B cell (primary cell): Measurements from ENCODE around the gene DOK7. TPM values are rescaled to one million over a fixed set of nuclear protein-coding genes. Genes with fewer than 3 reads are reported as not detected.
A peak's percentile ranks its signal among the peaks of the same experiment; 100 is the strongest.

Experiments used
- ATAC-seq: fragments of 200-7000 bp; cut with Tn5 transposase; one replicate; pipeline ENCODE4 v1.10.0; 2021; ENCODE audit warnings: low read depth, mild to moderate bottlenecking, moderate number of reproducible peaks, moderate library complexity
- CTCF ChIA-PET: fragments of 350-600 bp; sonication (Branson Sonifier 250); formaldehyde crosslinking; loops from one replicate; lab custom pipeline; 2021; ENCODE audit warnings: antibody characterized with exemption, inconsistent platforms; lab: Charles Lee
- POLR2A ChIA-PET: fragments of 350-600 bp; sonication (Branson Sonifier 250); formaldehyde crosslinking; loops from one replicate; lab custom pipeline; 2021; ENCODE audit warnings: antibody characterized with exemption; lab: Charles Lee
- DNase-seq: peaks from one replicate; pipeline ENCODE4 v3.0.0; 2013
- H2AFZ ChIP-seq: 2 replicates; pipeline ENCODE4 v1.6.1; 2012; ENCODE audit warnings: mild to moderate bottlenecking, low read depth, low read length; ENCODE audit not compliant: insufficient read depth, poor library complexity, severe bottlenecking
- H3K27ac ChIP-seq, 2 donors: 1 replicate in 1 of 2; 2 replicates in 1 of 2; pipeline ENCODE4 v1.5.1; 2012 to 2013; ENCODE audit warnings: low read length in 2 of 2, mild to moderate bottlenecking in 2 of 2, moderate library complexity in 1 of 2
- H3K27me3 ChIP-seq, 4 experiments: fragments of 200-600 bp in 1 of 4; sonication (generic) in 1 of 4; replicated peaks in 1 of 4; 1 replicate in 2 of 4; 2 replicates in 2 of 4; pipeline versions ENCODE4 v1.6.1 to v1.7.0; 2013 to 2016; ENCODE audit warnings: low read length in 3 of 4, mild to moderate bottlenecking in 2 of 4, mixed read lengths in 1 of 4, moderate library complexity in 1 of 4; ENCODE audit not compliant: insufficient read depth in 4 of 4, control insufficient read depth in 3 of 4; ENCODE audit errors: control extremely low read depth in 1 of 4
- H3K36me3 ChIP-seq, 2 experiments: replicated peaks in 1 of 2; 1 replicate in 1 of 2; 2 replicates in 1 of 2; pipeline versions ENCODE4 v1.6.1 to v1.7.1; 2013; ENCODE audit warnings: low read length in 1 of 2; ENCODE audit not compliant: insufficient read depth in 2 of 2, control insufficient read depth in 1 of 2; ENCODE audit errors: control extremely low read depth in 1 of 2, extremely low read depth in 1 of 2
- H3K4me1 ChIP-seq, 2 donors: fragments of 200-600 bp in 1 of 2; sonication (generic) in 1 of 2; 1 replicate in 1 of 2; 2 replicates in 1 of 2; pipeline versions ENCODE4 v1.5.1 to v1.6.1; 2013 to 2017; ENCODE audit warnings: low read length in 2 of 2; ENCODE audit not compliant: control insufficient read depth in 2 of 2, insufficient read depth in 2 of 2
- H3K4me2 ChIP-seq: replicated peaks from 2 replicates; pipeline ENCODE3; 2012; ENCODE audit warnings: mild to moderate bottlenecking, low read depth, low read length; ENCODE audit not compliant: poor library complexity, severe bottlenecking
- H3K4me3 ChIP-seq, 5 experiments: fragments of 200-600 bp in 1 of 5; sonication (generic) in 1 of 5; 1 replicate in 3 of 5; 2 replicates in 2 of 5; pipeline versions ENCODE4 v1.5.1 to v1.7.0; 2011 to 2016; ENCODE audit warnings: low read length in 4 of 5, mild to moderate bottlenecking in 4 of 5, low read depth in 2 of 5, control low read depth in 1 of 5, moderate library complexity in 1 of 5; ENCODE audit not compliant: insufficient read depth in 1 of 5; ENCODE audit errors: control extremely low read depth in 1 of 5, extremely low read depth in 1 of 5
- H3K79me2 ChIP-seq: fragments of 200-600 bp; sonication (generic); one replicate; pipeline ENCODE4 v1.6.0; 2016; ENCODE audit warnings: low read length; ENCODE audit not compliant: control insufficient read depth, insufficient read depth
- H3K9ac ChIP-seq: fragments of 200-600 bp; sonication (generic); 2 replicates; pipeline ENCODE4 v1.6.1; 2017; ENCODE audit warnings: mild to moderate bottlenecking, low read length, moderate library complexity
- H3K9me3 ChIP-seq, 3 donors: one replicate each; pipeline versions ENCODE4 v1.6.1 to v1.7.1; 2013; ENCODE audit warnings: low read length in 2 of 3; ENCODE audit not compliant: control insufficient read depth in 2 of 3, insufficient read depth in 1 of 3; ENCODE audit errors: control extremely low read depth in 1 of 3
- H4K20me1 ChIP-seq: 2 replicates; pipeline ENCODE4 v1.6.0; 2012; ENCODE audit warnings: mild to moderate bottlenecking, low read length; ENCODE audit not compliant: insufficient read depth, control insufficient read depth, poor library complexity, severe bottlenecking
- H3K27ac Mint-ChIP-seq: one replicate; pipeline ENCODE4 v1.8.0; 2021; ENCODE audit warnings: mixed read lengths
- H3K27me3 Mint-ChIP-seq: one replicate; pipeline ENCODE4 v1.8.0; 2021; ENCODE audit warnings: mixed read lengths
- H3K4me1 Mint-ChIP-seq: one replicate; pipeline ENCODE4 v1.8.0; 2021; ENCODE audit warnings: mixed read lengths
- H3K4me3 Mint-ChIP-seq: one replicate; pipeline ENCODE4 v1.8.0; 2021; ENCODE audit warnings: mixed read lengths
- H3K9me3 Mint-ChIP-seq: one replicate; pipeline ENCODE4 v1.8.0; 2022; ENCODE audit warnings: mixed read lengths; ENCODE audit not compliant: insufficient read depth
- CTCF ChIP-seq: fragments of 200-600 bp; IDR thresholded peaks from one replicate; pipeline ENCODE4 v1.8.0; 2022; ENCODE audit warnings: antibody characterized with exemption, mild to moderate bottlenecking
- EZH2 ChIP-seq: IDR thresholded peaks from 2 replicates; pipeline ENCODE4 v1.6.1; 2012; ENCODE audit warnings: borderline replicate concordance, low read depth, mild to moderate bottlenecking, moderate library complexity, low read length; ENCODE audit not compliant: insufficient read depth, poor library complexity, severe bottlenecking
- WGBS: methylation state at CpG from one replicate; pipeline ENCODE4 v1.1.5; 2013; ENCODE audit warnings: missing lambda C conversion rate; ENCODE audit not compliant: insufficient coverage; 5-methylcytosine and 5-hydroxymethylcytosine counted together
- intact Hi-C: fragments of 100-400 bp; cut with micrococcal nuclease; formaldehyde crosslinking; loops from one replicate; pipeline ENCODE4 v1.10.0; 2022
- polyA plus RNA-seq: library from polyadenylated mRNA; depleted of rRNA; stranded (reverse); fragments of >200 nt; gene quantifications from 2 replicates; pipeline ENCODE4 v1.2.3, GENCODE V29; 2012
- total RNA-seq, 2 donors: library from RNA; stranded (reverse); fragments of 120-200 nt in 1 of 2; gene quantifications; 1 replicate in 1 of 2; 2 replicates in 1 of 2; pipeline versions ENCODE4 v1.2.3 to v1.2.4, GENCODE V29; 2013 to 2022

Gene DOK7
- total and polyA plus RNA-seq, 2 donors (not counting 1 experiment from before 2014, with no cell fraction given), result 24.1 to 24.8 TPM

- intact Hi-C loops, result no loop called here
- Histone ChIP-seq H3K27ac (no peak overlapping the region), H3K27me3 (peaks cover 0 to 41% (median 10%) of the 10 kb centered on the region in 4 experiments), H4K20me1 (no peaks in the 10 kb centered on the region), H3K4me1 (peaks cover 0 to 18% of the 10 kb centered on the region in 2 donors), H3K9ac (no peak overlapping the region), H3K4me3 (no peak overlapping the region), H3K36me3 (no peaks in the 10 kb centered on the region), H3K4me2 (no peak overlapping the region), H2AFZ (no peak overlapping the region), H3K9me3 (peaks cover 0 to 27% (median 0%) of the 10 kb centered on the region in 3 donors), H3K79me2 (no peaks in the 10 kb centered on the region)
- peak overlapping the region; percentile 56 for H3K4me3 Mint-ChIP-seq
- no peaks in the 10 kb centered on the region for H3K9me3 Mint-ChIP-seq
- ChIA-PET CTCF (no interaction called here), POLR2A (no interaction called here)
- 85% methylated on average over 13 of the region's 15 CpGs for WGBS
- no peak for ATAC-seq
- no peak overlapping the region for H3K27ac Mint-ChIP-seq
- no peaks in the 10 kb centered on the region for H3K4me1 Mint-ChIP-seq
- peaks cover 28% of the 10 kb centered on the region for H3K27me3 Mint-ChIP-seq
- no peak for DNase-seq
- TF ChIP-seq EZH2, result no peak
- TF ChIP-seq CTCF, result no peak
Observed at GRCh38 chr4:3464349-3464905, 1.3 kb downstream of the DOK7 start.

- Histone ChIP-seq H3K27me3 (peaks cover 0 to 41% (median 10%) of the 10 kb centered on the region in 4 experiments), H4K20me1 (no peaks in the 10 kb centered on the region), H3K4me2 (no peak overlapping the region), H2AFZ (no peak overlapping the region), H3K79me2 (no peaks in the 10 kb centered on the region), H3K4me3 (no peak overlapping the region), H3K27ac (no peak overlapping the region), H3K9me3 (peaks cover 0 to 27% (median 0%) of the 10 kb centered on the region in 3 donors), H3K9ac (no peak overlapping the region), H3K36me3 (no peaks in the 10 kb centered on the region), H3K4me1 (peaks cover 0 to 18% of the 10 kb centered on the region in 2 donors)
- TF ChIP-seq CTCF (no peak), EZH2 (no peak)
- POLR2A ChIA-PET, result no interaction called here
- peaks cover 23% of the 10 kb centered on the region for H3K27me3 Mint-ChIP-seq
- WGBS, result 96% methylated on average over 17 of the region's 21 CpGs
- H3K27ac Mint-ChIP-seq, result no peak overlapping the region
- H3K4me1 Mint-ChIP-seq, result no peaks in the 10 kb centered on the region
- H3K4me3 Mint-ChIP-seq, result peak overlapping the region; percentile 32
- no peak for DNase-seq
- no peak for ATAC-seq
- intact Hi-C loops, result no loop called here
- CTCF ChIA-PET, result no interaction called here
- H3K9me3 Mint-ChIP-seq, result no peaks in the 10 kb centered on the region
Observed at GRCh38 chr4:3464911-3465697, 2.0 kb downstream of the DOK7 start.
